HG02610 (cell line): Measurements from ENCODE around the gene SCRN1.
A peak's percentile ranks its signal among the peaks of the same experiment; 100 is the strongest.

Source experiments
- ATAC-seq: cut with Tn5 transposase; IDR thresholded peaks from one replicate; pipeline ENCODE4 v1.9.1; 2021; ENCODE audit warnings: mild to moderate bottlenecking, moderate library complexity; ENCODE audit not compliant: unreplicated experiment

Gene SCRN1

GRCh38 chr7:29935111-29935510, 54.5 kb downstream of the SCRN1 start:
- no peak for ATAC-seq

GRCh38 chr7:29929018-29929807, 60.4 kb downstream of the SCRN1 start:
- no peak for ATAC-seq

DNA sequence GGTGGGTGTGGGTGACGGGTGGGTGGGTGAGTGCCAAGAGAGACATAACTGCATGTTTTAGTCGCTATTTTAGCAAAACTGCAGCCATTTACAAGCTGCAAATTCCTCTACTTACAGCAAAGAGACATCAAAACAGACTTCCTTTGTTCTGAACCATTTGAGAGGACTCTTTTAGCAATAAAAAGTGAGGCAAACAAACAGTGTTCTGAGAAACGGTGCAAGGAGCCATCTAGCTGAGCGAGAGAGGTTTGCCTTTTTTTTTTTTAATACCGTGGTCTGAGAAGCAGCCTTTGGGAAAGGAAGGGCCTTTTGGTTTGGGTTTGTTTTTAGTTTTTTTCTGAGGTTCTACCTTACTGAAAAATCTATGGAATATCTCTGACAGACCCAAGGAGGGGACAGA, 62.9 kb downstream of the SCRN1 start:
- no peak for ATAC-seq

GRCh38 chr7:29926216-29926615, 63.4 kb downstream of the SCRN1 start:
- ATAC-seq: no peak

DNA sequence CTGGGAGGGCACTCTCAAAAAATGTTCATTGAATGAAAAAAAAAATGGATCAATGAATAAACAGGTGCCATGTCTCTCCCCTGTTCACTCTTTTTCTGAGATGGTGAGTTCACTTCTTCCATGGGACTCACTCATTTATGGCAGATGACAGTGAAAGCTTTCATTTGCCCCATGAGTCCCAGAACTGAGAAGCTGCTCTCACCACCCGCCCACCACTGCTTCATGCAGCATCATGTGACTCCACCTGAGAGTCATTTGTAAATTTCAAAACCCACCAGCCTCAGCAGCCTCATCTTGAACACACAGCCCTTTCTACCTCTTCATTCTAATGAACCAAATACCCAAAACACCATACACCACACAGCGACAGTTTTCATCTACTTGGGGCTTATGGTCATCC, 64.9 kb downstream of the SCRN1 start:
- ATAC-seq: no peak

DNA sequence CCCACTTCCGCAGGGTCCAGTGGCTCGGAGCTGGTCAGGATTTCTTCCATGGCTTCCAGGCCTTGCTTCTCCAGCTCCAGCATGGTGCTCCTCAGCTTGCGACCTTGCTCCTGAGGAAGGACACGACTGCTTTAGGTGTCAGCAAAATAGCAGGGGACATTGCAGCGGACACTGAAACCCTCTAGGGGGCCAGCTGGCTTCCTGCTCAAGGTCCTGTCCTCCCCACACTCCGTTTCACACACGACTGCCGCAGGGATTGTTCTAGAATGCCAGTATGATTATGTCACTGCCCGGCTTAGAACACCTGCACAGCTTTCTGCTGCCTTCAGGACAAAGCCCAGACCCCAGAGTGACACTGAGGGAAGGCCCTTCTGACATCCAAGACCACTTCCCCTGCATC, 65.6 kb downstream of the SCRN1 start:
- ATAC-seq: no peak

DNA sequence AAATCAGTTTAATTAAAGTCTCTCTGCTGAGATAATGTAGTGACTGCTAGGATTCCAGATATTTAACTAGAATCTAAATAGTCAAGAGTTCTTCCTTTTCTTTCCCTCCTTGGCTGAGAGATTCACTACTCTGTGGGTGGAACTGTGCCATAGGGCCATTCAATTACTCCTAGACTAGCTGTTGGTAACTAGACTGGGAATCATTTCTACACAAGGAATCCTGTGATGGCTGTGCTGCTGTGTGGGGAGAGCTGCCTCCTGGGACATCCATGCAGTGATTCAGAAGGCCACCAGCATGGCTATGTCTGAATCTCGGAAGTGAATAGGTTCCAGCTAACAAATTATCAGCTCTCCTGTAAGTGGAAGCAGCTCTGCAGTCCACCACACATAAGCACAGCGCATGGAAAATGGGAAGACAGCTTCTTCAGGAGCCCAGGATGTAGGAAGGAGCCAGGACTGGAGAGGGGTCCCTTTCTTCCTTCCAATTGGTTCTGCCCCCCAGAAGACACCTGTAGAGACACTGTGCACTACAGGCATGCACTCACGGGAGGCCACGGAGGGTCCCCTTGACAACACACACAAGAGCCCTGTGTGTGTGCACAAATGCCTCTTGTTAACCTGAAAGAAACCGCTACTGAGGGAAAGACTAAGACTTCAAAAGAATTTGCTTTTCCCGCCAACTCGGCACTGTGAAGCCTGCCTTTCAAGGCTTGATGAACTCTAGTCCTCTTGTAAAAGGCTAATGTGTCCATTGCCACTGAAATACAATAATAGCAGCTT, 66.5 kb downstream of the SCRN1 start:
- ATAC-seq: no peak

GRCh38 chr7:29921404-29922010, 68.1 kb downstream of the SCRN1 start:
- ATAC-seq: peak; percentile 69

- ATAC-seq: no peak
These were observed 69.1 kb downstream of the SCRN1 start for GRCh38 chr7:29920491-29920890.

DNA sequence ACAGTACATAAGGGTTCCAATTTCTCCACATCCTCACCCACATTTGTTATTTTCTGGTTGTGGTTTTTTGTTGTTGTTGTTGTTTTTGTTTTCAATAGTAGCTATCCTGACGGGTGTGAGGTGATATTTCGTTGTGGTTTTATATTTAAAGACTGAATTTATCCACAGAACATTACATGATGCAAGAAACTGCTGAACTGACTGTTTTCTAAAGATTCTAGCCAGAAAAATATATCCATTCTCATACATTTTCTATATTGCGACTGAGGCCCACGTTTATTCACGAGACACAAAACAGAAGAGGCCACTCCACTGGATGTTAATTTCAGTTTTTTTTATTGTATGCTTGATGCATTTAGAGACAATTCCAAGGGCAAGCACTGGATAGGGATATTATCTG, 69.8 kb downstream of the SCRN1 start:
- ATAC-seq: no peak

DNA sequence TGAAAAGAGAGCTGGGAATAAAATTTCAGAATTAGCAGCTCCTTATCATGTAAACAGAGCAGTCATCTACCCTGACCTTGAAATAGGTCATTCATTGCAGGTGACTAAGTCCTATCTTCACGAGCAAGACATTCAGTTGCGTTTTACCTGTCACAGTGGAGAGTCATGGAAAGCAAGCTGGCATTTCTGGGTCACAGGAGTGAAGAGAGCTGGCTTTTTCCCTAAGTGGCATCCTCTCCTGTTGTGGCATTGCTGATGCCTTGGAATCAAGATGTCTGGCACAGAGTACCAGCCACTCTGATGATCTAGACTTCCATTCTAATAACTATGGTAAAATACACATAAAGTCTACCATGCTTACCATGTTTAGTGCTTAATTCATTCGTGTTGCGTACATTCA, 70.8 kb downstream of the SCRN1 start:
- no peak for ATAC-seq

GRCh38 chr7:29917641-29918040, 72.0 kb downstream of the SCRN1 start:
- ATAC-seq: no peak

DNA sequence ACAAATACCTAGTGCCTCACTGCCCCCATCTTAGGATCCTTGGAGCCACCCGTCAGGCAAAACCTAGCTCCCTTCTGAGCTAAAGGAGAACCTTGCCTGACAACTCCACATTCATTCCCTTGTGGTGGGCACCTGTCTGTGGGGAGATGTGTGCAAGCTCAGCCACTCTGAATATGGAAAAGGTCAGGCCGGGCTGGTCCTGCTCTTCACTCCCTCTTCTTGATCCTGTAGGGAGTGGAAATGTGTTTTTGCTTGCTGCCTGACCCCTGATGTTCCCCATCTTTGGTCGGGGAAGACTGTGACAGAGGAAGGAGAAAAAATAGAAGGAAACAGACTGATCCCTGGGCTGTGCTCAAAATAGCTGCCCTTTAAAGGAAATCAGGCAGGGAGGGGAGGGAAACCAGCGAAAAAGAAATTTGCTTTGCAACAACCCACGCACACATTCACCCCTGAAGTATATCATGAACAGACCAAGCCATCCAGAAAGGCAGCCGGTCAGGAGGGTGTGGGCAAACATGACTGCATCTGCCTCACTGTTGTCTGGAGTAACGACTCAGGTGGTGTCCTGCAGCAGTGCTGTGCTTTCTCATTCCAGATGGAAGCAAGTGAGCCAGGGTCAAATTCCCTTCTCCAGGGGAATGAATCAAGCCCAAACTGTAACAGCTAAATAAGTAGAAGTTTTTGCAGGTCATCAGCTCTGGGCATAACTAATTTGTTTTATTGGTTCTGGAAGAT, 74.0 kb downstream of the SCRN1 start:
- no peak for ATAC-seq

GRCh38 chr7:29914180-29914579, 75.4 kb downstream of the SCRN1 start:
- ATAC-seq: no peak

DNA sequence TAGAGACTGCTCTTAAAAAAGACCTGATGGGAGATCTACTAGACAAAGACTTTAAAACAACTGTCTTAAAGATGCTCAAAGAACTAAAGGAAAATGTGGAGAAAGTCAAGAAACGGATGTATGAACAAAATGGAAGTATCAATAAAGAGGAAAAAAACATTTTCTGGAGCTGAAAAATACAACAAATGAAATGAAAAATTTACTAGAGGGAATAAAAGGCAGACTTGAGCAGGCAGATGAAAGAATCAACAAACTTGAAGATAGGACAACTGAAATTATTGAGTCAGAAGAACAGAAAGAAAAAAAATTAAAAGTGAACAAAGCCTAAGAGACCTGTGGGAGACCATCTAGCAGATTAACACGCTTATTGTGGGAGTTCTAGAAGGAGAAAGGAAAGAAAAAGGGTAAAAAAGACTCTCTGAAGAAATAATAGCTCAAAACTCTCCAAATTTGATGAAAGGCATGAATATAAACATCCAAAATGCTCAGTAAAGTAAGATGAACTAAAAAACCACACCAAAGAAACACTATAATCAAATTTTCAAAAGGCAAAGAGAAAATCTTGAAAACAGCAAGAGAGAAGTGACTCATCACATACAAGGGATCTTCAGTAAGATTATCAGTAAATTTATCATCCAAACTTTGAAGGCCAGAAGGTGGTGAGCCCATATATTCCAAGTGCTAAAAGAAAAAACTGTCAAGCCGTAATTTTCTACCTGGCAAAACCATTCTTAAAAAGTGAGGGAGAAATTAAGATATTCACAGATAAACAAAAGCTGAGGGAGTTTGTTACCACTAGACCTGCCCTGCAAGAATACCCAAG, 83.2 kb downstream of the SCRN1 start:
- ATAC-seq: no peak

GRCh38 chr7:29900745-29901144, 88.9 kb downstream of the SCRN1 start:
- ATAC-seq: no peak

- no peak for ATAC-seq
These were observed 91.3 kb downstream of the SCRN1 start for GRCh38 chr7:29898301-29898700.

DNA sequence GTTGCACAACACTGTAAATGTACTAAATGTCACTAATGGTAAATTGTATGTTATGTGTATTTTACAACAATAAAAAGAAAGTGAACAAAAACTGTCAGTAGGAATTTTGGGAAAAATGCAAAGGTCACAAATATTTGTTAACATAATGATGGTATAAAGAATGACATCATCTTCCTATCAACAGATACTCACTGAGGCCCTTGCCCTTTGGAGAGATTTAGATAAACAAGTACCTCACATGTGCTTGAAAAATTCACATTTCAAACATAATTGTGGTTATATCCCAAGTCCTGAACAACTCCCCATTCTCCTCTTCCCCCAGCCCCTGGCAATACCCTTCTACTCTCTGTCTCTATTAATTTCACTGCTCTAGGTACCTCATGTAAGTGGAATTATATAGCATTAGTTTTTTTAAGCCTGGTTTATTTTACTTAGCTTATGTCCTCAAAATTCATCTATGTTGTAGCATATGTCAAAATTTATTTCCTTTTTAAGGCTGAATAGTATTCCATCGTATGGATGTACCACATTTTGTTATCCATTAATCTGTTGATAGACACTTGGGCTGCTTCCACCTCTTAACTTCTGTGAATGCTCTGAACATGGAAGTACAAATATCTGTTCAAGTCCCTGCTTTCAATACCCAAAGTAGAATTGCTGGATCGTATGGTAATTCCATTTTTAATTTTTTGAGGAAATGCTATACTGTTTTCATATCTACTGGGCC, 92.8 kb downstream of the SCRN1 start:
- no peak for ATAC-seq

DNA sequence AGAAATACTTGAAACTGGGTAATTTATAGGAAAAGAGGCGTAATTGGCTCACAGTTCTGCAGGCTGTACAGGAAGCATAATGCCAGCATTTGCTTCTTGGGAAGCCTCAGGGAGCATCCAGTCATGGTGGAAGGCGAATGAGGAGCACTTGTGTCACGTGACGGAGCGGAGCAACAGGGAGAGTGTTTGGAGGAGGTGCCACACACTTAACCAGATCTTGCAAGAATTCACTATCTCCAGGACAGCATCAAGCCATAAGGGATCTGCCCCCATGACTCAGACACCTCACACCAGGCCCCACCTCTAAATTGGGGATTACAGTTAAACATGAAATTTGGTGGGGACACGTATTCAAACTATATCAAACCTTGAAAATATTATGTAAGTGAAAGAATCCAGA, 94.0 kb downstream of the SCRN1 start:
- no peak for ATAC-seq

DNA sequence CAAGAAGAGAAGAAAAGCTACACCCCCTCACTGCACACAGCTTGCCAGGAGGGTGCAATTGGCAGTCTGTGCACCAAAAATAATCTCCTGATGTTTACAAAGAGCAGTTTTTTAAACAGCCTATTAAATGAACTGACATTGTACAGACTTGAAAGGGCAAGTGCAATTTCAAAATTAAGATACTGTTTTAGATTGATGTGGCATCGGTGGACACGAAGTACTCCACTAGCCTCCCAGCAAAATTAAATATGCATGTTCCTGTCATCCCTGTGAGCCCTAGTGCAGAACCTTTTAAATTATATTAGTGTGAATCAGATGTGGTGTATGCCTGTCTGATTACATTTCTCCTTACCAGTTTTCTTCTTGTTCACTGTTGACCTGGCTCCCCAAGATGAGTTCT, 95.3 kb downstream of the SCRN1 start:
- no peak for ATAC-seq
